Right ventricle myocardium inferior (tissue), 1 donor: ENCODE results near the gene SYNPR. TPM values are rescaled to one million over a fixed set of nuclear protein-coding genes. Genes with fewer than 3 reads are reported as not detected.

Experiments
- ATAC-seq: fragments of 200-7000 bp; cut with Tn5 transposase; one replicate; pipeline ENCODE4 v1.9.1; 2020; ENCODE audit warnings: mild to moderate bottlenecking, moderate library complexity
- DNase-seq: peaks from one replicate; pipeline ENCODE4 v3.0.0; 2021; ENCODE audit errors: missing footprints
- intact Hi-C: fragments of 100-400 bp; cut with DNase I; formaldehyde crosslinking; loops from one replicate; pipeline ENCODE4 v1.11.0; 2022
- total RNA-seq: library from RNA; stranded (reverse); fragmentation: NEBNext Ultra II Directional; extraction: Animal tissue kit (Norgen Biotek cat#: 25700); gene quantifications from one replicate; pipeline ENCODE4 v1.2.1, GENCODE V29; 2021
- donor health status: DM: no; HTN: yes; CAD: no; lungs with severe emphysema.

SYNPR gene
- total RNA-seq, 1 donor from 2014 or later, result not detected

DNA sequence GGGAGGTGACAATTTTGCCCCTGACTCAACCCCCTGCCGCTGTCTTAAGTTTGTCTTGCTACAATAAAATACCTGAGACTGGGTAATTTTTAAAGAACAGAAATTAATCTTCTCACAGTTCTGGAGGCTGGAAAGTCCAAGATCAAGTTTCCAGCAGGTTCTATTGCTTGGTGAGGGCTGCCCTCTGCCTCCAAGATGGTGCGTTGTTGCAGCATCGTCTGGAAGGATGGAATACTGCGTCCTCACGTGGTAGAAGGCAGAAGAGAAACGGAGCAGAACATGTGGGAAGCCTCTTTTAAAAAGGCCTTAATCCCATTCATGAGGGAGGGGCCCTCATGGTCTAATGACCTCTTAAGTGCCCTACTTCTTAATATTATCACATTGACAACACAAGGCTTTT, 287.1 kb downstream of the SYNPR start:
- ATAC-seq (no peak), DNase-seq (no peak)
- intact Hi-C loops, result no loop called here

DNA sequence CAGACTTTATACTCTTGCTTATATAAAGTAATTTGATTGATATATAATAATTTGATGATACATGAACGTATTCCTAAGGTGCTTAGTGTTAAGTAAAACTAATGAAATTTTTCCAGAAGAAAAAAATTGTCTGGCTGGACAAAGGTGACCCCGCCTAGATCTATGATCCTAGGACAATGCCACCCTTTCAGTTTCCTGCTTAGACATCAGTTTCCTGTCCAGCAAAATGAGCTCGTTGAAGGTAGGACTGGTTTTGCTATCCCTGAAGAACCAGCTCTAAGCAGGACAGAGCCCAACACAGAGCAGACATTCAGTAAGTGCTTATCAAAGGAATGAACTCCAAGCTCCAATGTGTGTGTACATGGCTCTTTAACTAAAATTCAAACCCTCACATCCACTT, 293.6 kb downstream of the SYNPR start:
- intact Hi-C loops, result no loop called here
- no peak for ATAC-seq

DNA sequence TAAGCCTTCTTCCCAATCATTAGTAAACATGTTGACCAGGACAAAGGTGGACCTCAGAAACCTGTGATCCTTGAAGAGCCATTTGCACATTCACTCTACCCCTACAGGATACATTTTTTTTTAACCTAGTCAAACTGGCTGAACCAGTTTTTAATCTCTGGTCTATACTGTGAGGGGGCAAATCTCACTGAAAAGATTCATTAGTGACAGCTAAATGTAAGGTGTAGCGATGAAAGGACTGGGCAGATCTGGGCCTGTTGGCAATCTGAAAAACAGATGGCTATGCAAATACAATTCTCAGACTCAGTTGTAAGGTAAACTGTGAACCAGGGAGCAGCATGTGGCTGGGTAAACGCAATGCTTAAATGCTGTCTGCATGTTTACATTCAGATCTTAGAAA, 298.7 kb downstream of the SYNPR start:
- intact Hi-C loops, result no loop called here
- ATAC-seq, result no peak
- DNase-seq, result no peak

More for the DNA sequence above, 293.6 kb downstream of the SYNPR start:
- DNase-seq, result no peak

DNA sequence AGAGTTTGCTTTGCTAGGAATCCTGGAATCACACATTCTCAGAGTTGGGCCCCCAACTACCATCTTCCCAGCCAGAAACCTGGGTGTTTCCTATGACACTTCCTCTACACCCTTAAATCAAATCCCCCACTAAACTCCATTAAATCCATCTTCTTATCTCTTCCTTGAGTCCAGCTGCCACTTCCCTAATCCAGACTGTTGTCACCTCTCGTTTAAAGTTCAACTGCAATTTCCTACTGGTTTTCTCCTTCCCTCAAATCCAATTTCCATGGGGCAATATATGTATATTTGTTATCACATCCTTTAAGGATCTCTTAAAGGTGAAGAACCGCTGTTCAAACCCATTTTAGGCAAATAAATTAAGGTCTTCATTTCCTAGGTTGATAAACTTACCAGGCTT, 300.8 kb downstream of the SYNPR start:
- no peak for DNase-seq

DNA sequence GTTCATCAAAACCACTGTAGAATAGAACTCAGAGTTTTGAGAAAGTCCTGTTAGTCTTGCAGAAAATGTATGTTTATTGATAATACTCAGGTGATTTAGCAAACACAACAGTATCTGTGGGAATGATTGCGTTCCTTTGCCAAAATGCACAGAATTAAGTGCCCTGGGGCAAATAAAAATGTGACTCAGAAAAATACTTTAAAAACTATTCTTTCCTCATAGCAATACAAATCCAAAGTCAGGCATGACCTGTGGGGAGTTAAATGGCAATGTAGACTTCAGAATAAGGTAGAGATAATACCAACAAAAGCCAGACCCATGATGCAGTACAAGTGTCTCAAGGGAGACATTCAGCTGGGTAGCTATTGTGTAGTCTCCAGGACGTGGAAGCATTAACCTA, 302.0 kb downstream of the SYNPR start:
- intact Hi-C loops, result no loop called here
- ATAC-seq (no peak), DNase-seq (no peak)

More for the DNA sequence above, 300.8 kb downstream of the SYNPR start:
- intact Hi-C loops, result no loop called here
- no peak for ATAC-seq

DNA sequence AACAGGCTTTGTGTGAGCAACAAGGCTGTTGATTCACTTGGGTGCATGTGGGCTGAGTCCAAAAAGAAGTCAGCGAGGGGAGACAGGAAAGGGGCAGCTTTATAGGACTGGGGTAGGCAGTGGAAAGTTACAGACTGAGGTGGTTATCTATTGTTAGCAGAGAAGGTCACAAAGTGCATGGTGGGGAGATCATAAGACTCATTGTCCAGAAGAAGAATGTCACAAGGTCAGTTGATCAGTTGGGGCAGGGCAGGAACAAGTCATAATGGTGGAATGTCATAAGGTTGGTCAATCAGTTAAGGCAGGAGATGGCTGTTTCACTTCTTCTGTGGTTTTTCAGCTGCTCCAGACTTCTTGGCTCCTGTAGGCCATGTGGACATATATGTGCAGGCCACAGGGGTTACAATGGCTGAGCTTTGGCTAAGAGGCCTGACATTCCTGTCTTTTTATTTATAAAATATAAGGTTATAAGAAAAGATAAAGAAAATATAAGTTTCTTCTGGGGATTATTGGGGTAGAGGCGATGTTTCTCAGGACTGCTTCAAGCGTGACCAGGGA, 304.9 kb downstream of the SYNPR start:
- DNase-seq, result no peak
- intact Hi-C loops, result no loop called here
- ATAC-seq, result no peak

DNA sequence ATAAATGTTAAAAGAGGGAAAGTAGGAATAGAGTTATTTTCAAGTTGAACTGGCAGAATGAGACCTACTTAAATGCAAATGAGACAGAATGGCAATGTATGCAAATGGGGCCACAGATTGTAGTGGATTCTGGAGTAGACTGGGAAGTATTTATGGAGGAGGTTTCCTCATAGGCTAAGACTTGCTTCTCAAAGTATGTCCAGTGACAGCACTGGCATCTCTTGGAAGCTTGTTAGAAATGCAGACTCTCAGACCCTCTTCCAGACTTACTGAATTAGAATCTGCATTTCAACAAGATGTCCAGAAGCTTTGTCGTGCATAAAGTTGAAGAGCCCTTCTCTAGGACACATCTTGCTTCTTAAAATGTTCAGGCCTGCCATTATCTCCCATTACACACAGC, 306.6 kb downstream of the SYNPR start:
- ATAC-seq, result no peak
- DNase-seq, result no peak
- intact Hi-C loops, result no loop called here

DNA sequence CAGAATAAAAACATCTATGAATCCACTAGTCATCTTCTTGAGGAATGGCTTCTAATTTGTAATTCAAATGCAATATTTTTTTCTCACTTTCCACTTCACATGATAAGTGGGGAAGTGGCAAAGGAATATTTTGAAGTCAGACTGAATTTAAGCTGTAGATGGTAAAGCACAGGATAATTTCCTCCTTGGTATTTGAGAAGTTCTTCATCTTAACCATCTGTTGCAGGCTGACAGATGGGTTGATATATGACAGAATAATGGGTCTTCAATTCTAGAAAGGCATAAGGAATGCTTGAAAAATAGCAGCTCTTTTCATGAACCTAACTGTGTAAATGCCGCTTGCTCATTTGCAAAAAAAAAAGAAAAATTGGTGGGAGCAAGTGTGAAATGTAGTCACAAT, 307.8 kb downstream of the SYNPR start:
- intact Hi-C loops, result no loop called here
- no peak for ATAC-seq

DNA sequence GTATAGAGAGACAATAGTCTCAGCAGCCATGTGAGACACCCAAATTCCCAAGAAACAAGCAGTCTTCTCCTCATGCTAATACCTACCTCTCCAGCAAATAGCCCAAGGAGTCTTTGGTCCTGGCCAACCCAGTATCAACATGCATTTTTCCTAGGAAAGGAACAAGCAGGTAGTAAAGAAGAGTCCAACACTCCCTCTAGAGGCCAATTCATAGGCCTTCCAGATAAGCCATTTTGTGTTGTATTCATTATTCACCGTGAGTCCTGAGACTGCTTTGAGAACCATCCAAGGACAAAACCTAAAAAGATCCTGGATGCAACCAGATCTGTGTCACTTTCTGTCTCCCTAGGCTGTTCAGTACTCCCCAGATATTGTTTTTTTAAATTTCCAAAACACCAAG, 310.8 kb downstream of the SYNPR start:
- intact Hi-C loops, result no loop called here
- DNase-seq (no peak), ATAC-seq (no peak)

More for the DNA sequence above, 307.8 kb downstream of the SYNPR start:
- no peak for DNase-seq

DNA sequence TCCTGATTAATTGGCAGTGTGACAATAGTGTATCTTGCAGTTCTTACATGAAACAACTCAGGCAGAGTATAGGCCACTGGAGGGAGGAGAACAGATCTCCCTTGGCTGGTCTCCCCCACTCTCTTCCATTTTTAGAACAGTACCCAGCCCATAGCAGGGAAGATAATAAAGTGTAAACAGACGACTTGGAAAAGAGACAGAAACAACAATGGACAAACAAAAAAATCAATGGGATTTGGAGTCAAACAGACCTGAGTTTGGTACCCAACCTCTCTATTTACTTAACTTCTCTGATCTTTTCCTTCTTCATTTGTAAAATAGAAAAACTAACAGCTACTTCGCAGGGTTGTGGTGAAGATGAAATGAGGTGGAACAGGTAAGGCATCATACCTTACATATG, 315.7 kb downstream of the SYNPR start:
- intact Hi-C loops, result no loop called here
- DNase-seq (no peak), ATAC-seq (no peak)

DNA sequence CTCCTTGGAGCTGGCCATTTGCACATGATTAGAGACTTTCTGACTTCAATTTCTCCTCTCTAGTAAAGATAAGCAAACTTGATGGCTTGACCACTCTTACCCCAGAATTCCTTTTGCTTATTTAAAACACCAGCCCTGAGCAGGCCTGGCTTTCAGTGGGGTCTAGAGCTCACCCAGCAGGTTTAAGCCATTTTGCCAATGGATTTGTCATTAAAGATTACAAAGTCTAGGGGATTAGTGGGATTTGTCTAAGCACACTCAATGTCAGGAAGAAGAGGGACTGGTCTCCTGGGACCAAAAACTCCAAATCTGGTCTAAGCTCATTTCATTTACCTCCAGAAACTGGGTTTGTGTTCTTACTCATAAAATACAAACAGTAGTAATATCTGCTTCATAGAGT, 317.1 kb downstream of the SYNPR start:
- DNase-seq (no peak), ATAC-seq (no peak)
- intact Hi-C loops, result no loop called here

DNA sequence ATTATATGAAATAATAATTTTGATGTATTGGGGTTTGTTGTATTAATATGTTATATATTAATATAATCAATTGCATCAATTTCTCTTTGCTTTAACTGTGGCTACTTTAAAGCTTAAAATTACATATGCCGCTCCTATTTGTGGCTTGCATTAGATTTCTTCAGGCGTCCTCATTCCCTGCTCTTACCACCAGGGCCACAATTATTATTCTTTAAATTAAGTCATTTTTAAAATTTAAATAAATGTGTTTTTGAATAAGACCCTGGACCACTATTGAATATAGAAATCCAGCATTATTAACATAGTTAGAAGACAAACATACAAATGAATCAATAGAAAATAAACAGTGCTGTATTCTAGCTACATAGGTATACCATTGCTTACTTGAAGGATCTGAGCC, 318.9 kb downstream of the SYNPR start:
- ATAC-seq (no peak), DNase-seq (no peak)
- intact Hi-C loops, result no loop called here

DNA sequence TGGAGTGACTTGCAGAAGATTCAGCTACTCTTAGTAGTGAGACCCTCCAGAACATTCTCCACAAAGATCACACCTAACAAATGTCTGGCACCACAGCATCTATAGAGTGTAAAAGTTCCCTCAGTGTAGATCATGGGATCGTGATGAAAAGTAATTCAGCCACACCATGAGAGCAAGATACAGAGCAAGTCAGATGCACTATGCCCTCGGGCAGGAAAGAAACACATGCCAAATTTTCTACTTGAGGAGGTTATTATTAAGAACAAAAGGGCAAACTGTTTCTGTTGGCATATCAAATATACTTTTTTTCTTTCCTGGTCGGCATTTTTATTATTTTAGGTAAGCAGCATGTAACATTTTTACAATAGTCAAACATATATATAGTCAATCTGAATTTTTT, 329.6 kb downstream of the SYNPR start:
- intact Hi-C loops, result no loop called here
- DNase-seq (no peak), ATAC-seq (no peak)

DNA sequence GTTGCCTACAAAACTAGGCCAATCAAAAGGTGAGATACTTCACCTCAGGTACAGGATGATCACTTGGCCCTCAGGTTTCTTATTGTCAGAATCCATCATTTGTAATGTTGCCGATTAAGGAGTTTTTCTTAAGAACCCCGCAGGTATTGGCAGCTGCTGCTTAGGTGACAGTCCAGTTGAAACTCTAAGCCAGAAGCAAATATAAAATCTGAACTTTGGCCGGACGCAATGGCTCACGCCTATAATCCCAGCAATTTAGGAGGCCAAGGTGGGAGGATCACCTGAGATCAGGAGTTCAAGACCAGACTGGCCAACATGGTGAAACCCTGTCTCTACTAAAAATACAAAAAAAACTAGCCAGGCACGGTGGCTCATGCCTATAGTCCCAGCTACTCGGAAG, 331.3 kb downstream of the SYNPR start:
- intact Hi-C loops, result no loop called here
- DNase-seq, result no peak

DNA sequence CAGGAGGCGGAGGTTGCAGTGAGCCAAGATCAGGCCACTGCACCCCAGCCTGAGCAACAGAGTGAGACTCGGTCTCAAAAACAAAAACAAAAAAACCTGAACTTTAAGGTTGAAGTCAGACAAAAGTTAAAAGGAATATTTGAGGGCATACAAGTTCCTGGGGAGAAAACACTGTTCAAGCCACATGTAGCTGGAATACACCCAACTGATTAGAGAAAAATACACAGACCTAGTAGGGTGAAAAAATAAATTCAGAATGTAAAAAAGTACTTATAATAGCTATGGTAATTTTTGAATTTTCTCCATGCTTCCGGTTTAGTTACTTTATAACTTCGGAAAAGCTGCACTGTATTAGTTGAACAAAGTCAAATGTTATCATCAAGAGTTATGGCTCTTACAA, 331.7 kb downstream of the SYNPR start:
- no peak for DNase-seq
- intact Hi-C loops, result no loop called here
- ATAC-seq, result no peak

More for the DNA sequence above, 331.3 kb downstream of the SYNPR start:
- ATAC-seq, result no peak

DNA sequence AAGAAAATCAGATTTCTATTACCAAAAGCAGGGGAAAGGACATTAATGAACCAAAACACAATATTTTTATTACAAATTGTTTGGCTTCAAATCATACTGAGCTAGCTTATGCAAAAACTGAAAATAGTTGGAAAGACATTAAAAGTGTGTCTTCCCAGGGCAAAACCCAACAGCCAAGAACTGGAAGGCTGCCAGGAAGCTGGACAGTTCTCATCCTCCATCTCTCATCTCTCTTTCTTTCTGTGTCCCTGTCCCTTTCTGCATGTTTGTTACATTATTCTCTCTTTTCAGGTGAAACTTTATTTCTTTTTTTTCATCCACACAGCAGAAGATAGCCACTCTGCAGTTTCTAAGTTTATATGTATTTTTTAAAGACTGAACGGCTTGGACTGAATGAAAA, 333.3 kb downstream of the SYNPR start:
- intact Hi-C loops, result no loop called here
- no peak for ATAC-seq
- no peak for DNase-seq

DNA sequence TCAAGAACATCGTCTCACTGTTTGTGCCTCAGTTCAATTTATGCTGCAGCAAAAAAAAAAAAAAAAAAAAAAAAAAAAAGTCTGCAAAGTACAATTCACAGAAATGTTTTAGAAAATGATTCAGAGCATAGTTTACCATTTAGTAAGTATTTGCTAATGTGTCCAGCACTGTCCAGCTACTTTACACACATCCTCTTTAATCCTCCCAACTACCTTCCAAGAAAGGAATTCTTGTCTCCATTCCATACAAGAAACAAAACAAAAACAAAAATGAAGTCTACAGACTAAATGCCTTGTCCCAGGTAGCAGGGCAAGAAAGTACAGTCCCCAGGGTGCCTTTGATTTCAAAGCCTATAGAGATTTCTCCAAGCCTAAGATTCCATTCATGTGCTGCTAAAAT, 335.5 kb downstream of the SYNPR start:
- DNase-seq, result no peak
- intact Hi-C loops, result no loop called here
- ATAC-seq, result no peak

DNA sequence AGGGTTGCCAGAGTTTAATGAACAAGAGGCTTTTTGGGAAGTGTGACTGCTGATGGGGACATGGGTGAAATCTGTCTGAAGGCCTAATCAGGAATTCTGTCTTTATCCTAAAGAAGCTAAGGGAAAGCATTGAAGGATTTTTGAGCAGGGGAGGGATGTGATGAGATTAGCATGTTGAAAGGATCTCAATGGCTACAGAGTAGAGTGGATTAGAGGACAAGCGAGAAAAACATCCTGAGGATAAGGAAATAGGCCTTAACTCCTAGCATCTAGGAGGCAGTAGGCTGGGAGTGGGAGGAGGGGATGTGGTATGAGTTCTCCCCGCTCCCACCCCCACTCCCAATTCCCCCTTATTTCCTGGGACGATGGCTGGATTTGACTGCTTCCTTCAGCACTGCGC, 339.3 kb downstream of the SYNPR start:
- no peak for ATAC-seq
- no peak for DNase-seq
- intact Hi-C loops, result no loop called here

DNA sequence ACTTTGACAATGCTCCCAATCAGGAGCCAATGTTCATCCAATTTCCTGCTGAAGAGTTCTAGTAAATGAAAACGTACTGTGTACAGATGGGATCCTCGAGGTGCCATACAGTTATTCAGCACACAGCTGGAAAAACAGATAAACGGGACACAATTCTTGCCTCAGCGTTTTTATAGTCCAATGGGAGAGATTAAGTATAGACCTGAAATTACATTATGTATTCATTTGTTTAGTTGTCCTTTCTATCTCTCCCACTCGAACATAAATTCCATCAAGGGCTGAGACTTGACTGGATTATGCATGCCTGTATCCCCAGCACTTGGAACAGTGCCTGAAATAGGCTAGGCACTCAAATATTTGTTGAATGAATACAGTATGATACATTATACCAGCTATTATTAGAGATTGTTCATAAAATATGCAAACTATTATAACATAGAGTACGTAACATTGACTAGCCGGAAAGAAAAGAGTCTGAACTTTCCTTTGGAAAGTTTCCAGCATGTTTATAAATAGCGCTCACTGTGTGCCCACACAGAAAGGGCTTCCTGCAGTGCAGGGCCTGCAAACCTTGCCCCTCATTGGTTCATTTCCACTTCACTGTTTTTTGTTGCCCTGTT, 346.9 kb downstream of the SYNPR start:
- intact Hi-C loops, result no loop called here
- ATAC-seq, result peak; percentile 13
- DNase-seq, result no peak

DNA sequence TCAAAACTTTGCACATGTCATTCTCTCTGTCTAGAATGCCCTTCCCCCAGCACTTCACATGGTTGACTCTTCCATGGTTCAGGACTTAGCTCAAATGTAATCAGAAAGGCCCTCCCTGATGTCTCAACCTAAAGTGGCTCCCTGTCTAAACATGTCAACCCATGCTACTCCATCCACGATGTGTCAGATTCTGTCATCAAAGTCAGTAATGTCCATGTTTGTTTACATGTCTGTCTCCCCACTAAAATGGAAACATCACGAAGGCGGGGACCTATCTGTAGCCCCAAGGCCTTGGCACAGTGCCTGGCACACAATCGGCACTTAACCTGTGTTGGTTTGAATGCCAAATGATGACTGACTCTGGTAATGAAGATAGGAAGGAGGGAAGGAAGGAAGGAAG, 353.6 kb downstream of the SYNPR start:
- intact Hi-C loops, result no loop called here
- ATAC-seq (no peak), DNase-seq (no peak)

DNA sequence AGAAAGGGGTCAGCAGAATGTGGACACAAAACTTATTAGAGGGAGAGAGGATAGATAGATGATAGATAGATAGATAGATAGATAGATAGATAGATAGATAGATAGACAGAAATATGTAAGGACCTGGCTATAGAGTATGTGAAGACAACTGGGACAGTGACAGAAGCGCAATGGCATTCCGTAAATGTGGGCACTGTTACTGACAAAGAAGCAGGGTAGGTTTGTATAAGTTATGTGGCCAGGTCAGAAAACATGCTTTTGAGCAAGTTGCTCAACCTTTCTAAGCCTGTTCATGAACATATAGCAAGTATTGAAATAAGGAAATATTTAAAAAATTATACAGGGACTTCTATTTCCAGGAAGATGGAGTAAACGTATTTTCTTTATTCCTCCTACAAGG, 357.1 kb downstream of the SYNPR start:
- no peak for ATAC-seq
- intact Hi-C loops, result no loop called here
- DNase-seq, result no peak
